WTC11 (cell line): ENCODE results near the gene GPATCH2. TPM values are rescaled to one million over a fixed set of nuclear protein-coding genes. Genes with fewer than 3 reads are reported as not detected.

ENCODE experiments used
- ATAC-seq: fragments of 200-7000 bp; cut with Tn5 transposase; 2 replicates; pipeline ENCODE4 v1.10.0; 2021; ENCODE audit warnings: mild to moderate bottlenecking, moderate library complexity
- CTCF ChIA-PET: fragments of 300-600 bp; sonication (Branson Sonifier 250); formaldehyde crosslinking; loops from one replicate; lab custom pipeline; 2021; ENCODE audit warnings: antibody characterized with exemption; lab: Charles Lee
- POLR2A ChIA-PET: fragments of 350-600 bp; sonication (Branson Sonifier 250); formaldehyde crosslinking; loops from one replicate; lab custom pipeline; 2021; ENCODE audit warnings: antibody characterized with exemption; lab: Charles Lee
- DNase-seq: peaks from one replicate; pipeline ENCODE4 v3.0.0; 2021; ENCODE audit warnings: low spot score
- H3K27ac Mint-ChIP-seq: 2 replicates; pipeline ENCODE4 v1.8.0; 2021; ENCODE audit warnings: mixed read lengths
- H3K27me3 Mint-ChIP-seq: 2 replicates; pipeline ENCODE4 v1.8.0; 2021; ENCODE audit warnings: low read depth, mild to moderate bottlenecking, moderate library complexity, mixed read lengths
- H3K36me3 Mint-ChIP-seq: 2 replicates; pipeline ENCODE4 v1.8.0; 2021; ENCODE audit warnings: mixed read lengths
- H3K4me1 Mint-ChIP-seq: 2 replicates; pipeline ENCODE4 v1.8.0; 2022; ENCODE audit warnings: mixed read lengths
- H3K4me3 Mint-ChIP-seq: 2 replicates; pipeline ENCODE4 v1.8.0; 2021; ENCODE audit warnings: mild to moderate bottlenecking, moderate library complexity, mixed read lengths
- H3K9me3 Mint-ChIP-seq: 2 replicates; pipeline ENCODE4 v1.8.0; 2021; ENCODE audit warnings: mixed read lengths
- AFF4 ChIP-seq: sonication (generic); formaldehyde crosslinking; IDR thresholded peaks from 2 replicates; pipeline ENCODE4 v1.8.1; 2023; ENCODE audit warnings: mild to moderate bottlenecking, missing genetic modification reagents, borderline replicate concordance
- ATF3 ChIP-seq: sonication (generic); formaldehyde crosslinking; conservative IDR thresholded peaks from 2 replicates; pipeline ENCODE4 v1.8.1; 2022; ENCODE audit warnings: mild to moderate bottlenecking, missing genetic modification reagents
- CREM ChIP-seq: sonication (generic); formaldehyde crosslinking; IDR thresholded peaks from 2 replicates; pipeline ENCODE4 v1.8.1; 2022; ENCODE audit warnings: mild to moderate bottlenecking, missing genetic modification reagents, moderate library complexity
- ESRRA ChIP-seq: sonication (generic); formaldehyde crosslinking; IDR thresholded peaks from 2 replicates; pipeline ENCODE4 v1.8.1; 2022; ENCODE audit warnings: mild to moderate bottlenecking, missing genetic modification reagents, borderline replicate concordance
- FOXP4 ChIP-seq: sonication (generic); formaldehyde crosslinking; IDR thresholded peaks from 2 replicates; pipeline ENCODE4 v1.8.0; 2022; ENCODE audit warnings: mild to moderate bottlenecking, missing genetic modification reagents
- GABPB1 ChIP-seq: sonication (generic); formaldehyde crosslinking; IDR thresholded peaks from 2 replicates; pipeline ENCODE4 v1.8.1; 2023; ENCODE audit warnings: mild to moderate bottlenecking, missing genetic modification reagents
- GRHL2 ChIP-seq: fragments of 250-450 bp; sonication (Bioruptor Pico); IDR thresholded peaks from 2 replicates; pipeline ENCODE4 v1.8.0; 2022; ENCODE audit warnings: mild to moderate bottlenecking, moderate library complexity; ENCODE audit not compliant: insufficient replicate concordance, severe bottlenecking
- IRF2 ChIP-seq: sonication (generic); formaldehyde crosslinking; IDR thresholded peaks from 2 replicates; pipeline ENCODE4 v1.8.0; 2022; ENCODE audit warnings: low read depth, missing genetic modification reagents, borderline replicate concordance
- MLX ChIP-seq: sonication (generic); formaldehyde crosslinking; IDR thresholded peaks from 2 replicates; pipeline ENCODE4 v1.8.1; 2023; ENCODE audit warnings: mild to moderate bottlenecking, missing genetic modification reagents, moderate library complexity
- NFATC4 ChIP-seq: fragments of 250-450 bp; sonication (Bioruptor Pico); IDR thresholded peaks from 2 replicates; pipeline ENCODE4 v1.9.0; 2021; ENCODE audit warnings: mild to moderate bottlenecking
- NR3C1 ChIP-seq: sonication (generic); formaldehyde crosslinking; conservative IDR thresholded peaks from 2 replicates; pipeline ENCODE4 v1.8.1; 2023; ENCODE audit warnings: low read depth, mild to moderate bottlenecking, missing genetic modification reagents
- OVOL2 ChIP-seq: fragments of 250-450 bp; sonication (Bioruptor Pico); IDR thresholded peaks from 2 replicates; pipeline ENCODE4 v1.9.0; 2021; ENCODE audit warnings: mild to moderate bottlenecking, borderline replicate concordance
- PRDM15 ChIP-seq: sonication (generic); formaldehyde crosslinking; IDR thresholded peaks from 2 replicates; pipeline ENCODE4 v1.8.0; 2022; ENCODE audit warnings: missing genetic modification reagents
- PREB ChIP-seq: sonication (generic); formaldehyde crosslinking; IDR thresholded peaks from 2 replicates; pipeline ENCODE4 v1.8.1; 2022; ENCODE audit warnings: mild to moderate bottlenecking, missing genetic modification reagents, moderate library complexity, borderline replicate concordance
- SMAD4 ChIP-seq: sonication (generic); formaldehyde crosslinking; IDR thresholded peaks from 2 replicates; pipeline ENCODE4 v1.8.0; 2022; ENCODE audit warnings: mild to moderate bottlenecking, missing genetic modification reagents
- TP53 ChIP-seq: sonication (generic); formaldehyde crosslinking; IDR thresholded peaks from 2 replicates; pipeline ENCODE4 v1.8.1; 2023; ENCODE audit warnings: mild to moderate bottlenecking, missing genetic modification reagents
- USF2 ChIP-seq: sonication (generic); formaldehyde crosslinking; IDR thresholded peaks from 2 replicates; pipeline ENCODE4 v1.8.1; 2023; ENCODE audit warnings: mild to moderate bottlenecking, missing genetic modification reagents, moderate library complexity
- ZNF138 ChIP-seq: sonication (generic); formaldehyde crosslinking; conservative IDR thresholded peaks from 2 replicates; pipeline ENCODE4 v1.8.1; 2022; ENCODE audit warnings: mild to moderate bottlenecking, moderate library complexity, missing genetic modification reagents
- ZNF423 ChIP-seq: fragments of 250-450 bp; sonication (Bioruptor Pico); IDR thresholded peaks from 2 replicates; pipeline ENCODE4 v2.1.2; 2022; ENCODE audit warnings: mild to moderate bottlenecking, moderate library complexity
- ZNF425 ChIP-seq: fragments of 250-450 bp; sonication (Bioruptor Pico); conservative IDR thresholded peaks from 2 replicates; pipeline ENCODE4 v1.9.0; 2021; ENCODE audit warnings: mild to moderate bottlenecking
- total RNA-seq: library from RNA; stranded (reverse); gene quantifications from 3 replicates; pipeline ENCODE4 v1.2.3, GENCODE V29; 2021

GPATCH2 gene
- total RNA-seq, 1 experiment from 2014 or later: 11.5 TPM

GRCh38 chr1:217482356-217483102 lies 148.4 kb downstream of the GPATCH2 start (continued):
- no peak for TF ChIP-seq NFATC4

GRCh38 chr1:217478450-217478849 lies 152.4 kb downstream of the GPATCH2 start:
- ATAC-seq: no peak
- DNase-seq: no peak
- Mint-ChIP-seq H3K27ac (no peak overlapping the region), H3K9me3 (peaks cover 17% of the 10 kb centered on the region), H3K27me3 (no peaks in the 10 kb centered on the region), H3K36me3 (no peaks in the 10 kb centered on the region), H3K4me1 (no peaks in the 10 kb centered on the region), H3K4me3 (no peak overlapping the region)
- POLR2A ChIA-PET: no interaction called here
- CTCF ChIA-PET: no interaction called here
- TF ChIP-seq PRDM15: no peak
- no peak for TF ChIP-seq ESRRA (CRISPR knock-in tag)
- TF ChIP-seq CREM (CRISPR knock-in tag): no peak
- TF ChIP-seq GABPB1 (CRISPR knock-in tag): no peak
- TF ChIP-seq FOXP4 (CRISPR knock-in tag): no peak
- TF ChIP-seq ZNF138 (CRISPR knock-in tag): no peak
- TF ChIP-seq ZNF425 (CRISPR knock-in tag): no peak
- no peak for TF ChIP-seq USF2 (CRISPR knock-in tag)
- no peak for TF ChIP-seq AFF4
- TF ChIP-seq NR3C1 (CRISPR knock-in tag): no peak
- TF ChIP-seq GRHL2: no peak
- TF ChIP-seq ATF3: no peak
- TF ChIP-seq ZNF423 (CRISPR knock-in tag): no peak
- TF ChIP-seq SMAD4: no peak
- no peak for TF ChIP-seq PREB (CRISPR knock-in tag)
- no peak for TF ChIP-seq TP53
- TF ChIP-seq MLX: no peak
- TF ChIP-seq OVOL2 (CRISPR knock-in tag): no peak
- TF ChIP-seq IRF2: no peak
